Panc1 (cell line): ENCODE results near the gene ACSS3.

ENCODE experiments used
- POLR2AphosphoS5 ChIP-seq: IDR thresholded peaks from 2 replicates; pipeline ENCODE4 v1.6.1; 2012; ENCODE audit warnings: mild to moderate bottlenecking, low read depth, low read length, moderate library complexity
- TF ChIP-seq, protein P1 (sequence below): fragments of 450-650 bp; IDR thresholded peaks from 2 replicates; pipeline ENCODE4 v1.5.1; 2017; ENCODE audit warnings: mild to moderate bottlenecking
- TF ChIP-seq, protein P2 (sequence below), 2 experiments: IDR thresholded peaks; 2 replicates each; pipeline ENCODE4 v1.6.1; 2011 to 2012; ENCODE audit warnings: low read depth in 2 of 2, control low read depth in 1 of 2, low read length in 1 of 2, mild to moderate bottlenecking in 1 of 2, moderate library complexity in 1 of 2; ENCODE audit not compliant: insufficient read depth in 1 of 2

DNA sequence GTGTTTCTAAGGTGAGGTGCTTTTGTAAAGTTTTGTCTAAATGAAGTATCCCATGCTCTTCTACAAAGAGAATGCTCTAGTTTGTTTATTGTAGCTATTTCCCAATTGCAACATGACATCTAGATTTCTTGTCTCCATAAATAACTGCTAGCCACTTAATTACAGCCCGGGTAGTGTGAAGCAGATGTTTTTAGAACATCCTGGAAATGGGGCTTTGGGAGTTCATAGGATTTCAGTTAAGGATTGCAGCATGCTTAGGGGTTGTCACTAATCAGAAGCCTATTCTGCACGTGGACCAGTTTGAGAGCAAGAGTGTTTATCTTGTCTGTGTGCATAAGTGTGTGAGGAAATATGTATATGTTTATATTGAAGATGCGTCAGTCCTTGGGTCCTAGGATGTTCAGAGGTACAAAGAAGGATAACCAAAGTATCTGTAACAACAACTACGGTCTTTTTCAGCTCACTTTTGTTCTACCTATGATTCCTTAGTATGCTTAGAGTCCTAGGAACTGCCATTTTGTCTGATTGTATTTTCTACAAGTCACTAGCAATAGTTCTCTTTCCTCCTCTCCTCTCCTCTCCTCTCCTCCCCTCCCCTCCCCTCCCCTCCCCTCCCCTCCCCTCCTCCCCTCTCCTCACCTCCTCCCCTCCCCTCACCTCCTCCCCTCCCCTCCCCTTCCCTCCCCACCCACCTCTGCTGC is 135.3 kb downstream of the ACSS3 start:
- TF ChIP-seq, protein P1, sequence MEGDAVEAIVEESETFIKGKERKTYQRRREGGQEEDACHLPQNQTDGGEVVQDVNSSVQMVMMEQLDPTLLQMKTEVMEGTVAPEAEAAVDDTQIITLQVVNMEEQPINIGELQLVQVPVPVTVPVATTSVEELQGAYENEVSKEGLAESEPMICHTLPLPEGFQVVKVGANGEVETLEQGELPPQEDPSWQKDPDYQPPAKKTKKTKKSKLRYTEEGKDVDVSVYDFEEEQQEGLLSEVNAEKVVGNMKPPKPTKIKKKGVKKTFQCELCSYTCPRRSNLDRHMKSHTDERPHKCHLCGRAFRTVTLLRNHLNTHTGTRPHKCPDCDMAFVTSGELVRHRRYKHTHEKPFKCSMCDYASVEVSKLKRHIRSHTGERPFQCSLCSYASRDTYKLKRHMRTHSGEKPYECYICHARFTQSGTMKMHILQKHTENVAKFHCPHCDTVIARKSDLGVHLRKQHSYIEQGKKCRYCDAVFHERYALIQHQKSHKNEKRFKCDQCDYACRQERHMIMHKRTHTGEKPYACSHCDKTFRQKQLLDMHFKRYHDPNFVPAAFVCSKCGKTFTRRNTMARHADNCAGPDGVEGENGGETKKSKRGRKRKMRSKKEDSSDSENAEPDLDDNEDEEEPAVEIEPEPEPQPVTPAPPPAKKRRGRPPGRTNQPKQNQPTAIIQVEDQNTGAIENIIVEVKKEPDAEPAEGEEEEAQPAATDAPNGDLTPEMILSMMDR, result no peak
- TF ChIP-seq, protein P2, sequence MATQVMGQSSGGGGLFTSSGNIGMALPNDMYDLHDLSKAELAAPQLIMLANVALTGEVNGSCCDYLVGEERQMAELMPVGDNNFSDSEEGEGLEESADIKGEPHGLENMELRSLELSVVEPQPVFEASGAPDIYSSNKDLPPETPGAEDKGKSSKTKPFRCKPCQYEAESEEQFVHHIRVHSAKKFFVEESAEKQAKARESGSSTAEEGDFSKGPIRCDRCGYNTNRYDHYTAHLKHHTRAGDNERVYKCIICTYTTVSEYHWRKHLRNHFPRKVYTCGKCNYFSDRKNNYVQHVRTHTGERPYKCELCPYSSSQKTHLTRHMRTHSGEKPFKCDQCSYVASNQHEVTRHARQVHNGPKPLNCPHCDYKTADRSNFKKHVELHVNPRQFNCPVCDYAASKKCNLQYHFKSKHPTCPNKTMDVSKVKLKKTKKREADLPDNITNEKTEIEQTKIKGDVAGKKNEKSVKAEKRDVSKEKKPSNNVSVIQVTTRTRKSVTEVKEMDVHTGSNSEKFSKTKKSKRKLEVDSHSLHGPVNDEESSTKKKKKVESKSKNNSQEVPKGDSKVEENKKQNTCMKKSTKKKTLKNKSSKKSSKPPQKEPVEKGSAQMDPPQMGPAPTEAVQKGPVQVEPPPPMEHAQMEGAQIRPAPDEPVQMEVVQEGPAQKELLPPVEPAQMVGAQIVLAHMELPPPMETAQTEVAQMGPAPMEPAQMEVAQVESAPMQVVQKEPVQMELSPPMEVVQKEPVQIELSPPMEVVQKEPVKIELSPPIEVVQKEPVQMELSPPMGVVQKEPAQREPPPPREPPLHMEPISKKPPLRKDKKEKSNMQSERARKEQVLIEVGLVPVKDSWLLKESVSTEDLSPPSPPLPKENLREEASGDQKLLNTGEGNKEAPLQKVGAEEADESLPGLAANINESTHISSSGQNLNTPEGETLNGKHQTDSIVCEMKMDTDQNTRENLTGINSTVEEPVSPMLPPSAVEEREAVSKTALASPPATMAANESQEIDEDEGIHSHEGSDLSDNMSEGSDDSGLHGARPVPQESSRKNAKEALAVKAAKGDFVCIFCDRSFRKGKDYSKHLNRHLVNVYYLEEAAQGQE (IDR thresholded peaks at IDR 0.05; ENCODE audit: insufficient read depth in 1 of 2, low read depth in 2 of 2, low read length in 1 of 2), result no peak
- no peak for TF ChIP-seq POLR2AphosphoS5
